IPS DF 6.9 (cell line): ENCODE measurements around the gene FBXW11.
"Not testable (repeated sequence)": the region's sequence is repeated elsewhere in the genome, so short reads cannot be mapped to it uniquely, and the experiment has no call there.

Source experiments
- DNase-seq: peaks from one replicate; pipeline ENCODE4 v3.0.0-alpha.2; 2013; ENCODE audit warnings: low read depth, low spot score
- H3K27ac ChIP-seq: one replicate; pipeline ENCODE4 v1.5.1; 2013; ENCODE audit warnings: low read length, control low read depth
- H3K27me3 ChIP-seq: 2 replicates; pipeline ENCODE4 v1.6.1; 2013; ENCODE audit warnings: mild to moderate bottlenecking, low read length; ENCODE audit not compliant: control insufficient read depth, insufficient read depth
- H3K36me3 ChIP-seq: 2 replicates; pipeline ENCODE4 v1.6.1; 2013; ENCODE audit warnings: low read length; ENCODE audit not compliant: control insufficient read depth, insufficient read depth
- H3K4me1 ChIP-seq: 2 replicates; pipeline ENCODE4 v1.6.1; 2013; ENCODE audit warnings: low read length; ENCODE audit not compliant: control insufficient read depth, insufficient read depth
- H3K4me3 ChIP-seq: 2 replicates; pipeline ENCODE4 v1.5.1; 2013; ENCODE audit warnings: mild to moderate bottlenecking, low read length
- H3K9me3 ChIP-seq: 2 replicates; pipeline ENCODE4 v1.6.1; 2013; ENCODE audit warnings: low read length, inconsistent platforms; ENCODE audit not compliant: control insufficient read depth, insufficient read depth
- WGBS: extraction: QIAGEN DNeasy Blood & Tissue Kit; methylation state at CpG from one replicate; pipeline ENCODE4 v1.1.7; 2013; ENCODE audit warnings: mixed read lengths, missing lambda C conversion rate; ENCODE audit not compliant: insufficient read length, insufficient coverage; 5-methylcytosine and 5-hydroxymethylcytosine counted together

Gene FBXW11

DNA sequence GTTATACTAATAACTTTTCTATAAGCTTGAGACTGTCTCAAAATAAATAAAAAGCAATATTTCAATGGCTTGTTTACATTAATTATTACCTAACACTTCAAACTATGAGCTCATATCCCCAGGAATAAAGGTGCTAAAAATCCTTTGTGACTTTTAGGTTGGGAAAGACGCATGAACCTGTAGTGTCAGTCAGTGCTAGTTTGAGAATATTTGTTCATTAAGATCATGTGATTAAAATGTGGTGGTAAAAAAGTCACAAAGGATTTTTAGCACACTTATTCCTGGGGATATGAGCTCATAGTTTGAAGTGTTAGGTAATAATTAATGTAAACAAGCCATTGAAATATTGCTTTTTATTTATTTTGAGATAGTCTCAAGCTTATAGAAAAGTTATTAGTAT, 64.8 kb downstream of the FBXW11 start:
- DNase-seq, H3K9me3 ChIP-seq, H3K4me1 ChIP-seq, H3K27ac ChIP-seq, H3K4me3 ChIP-seq, H3K27me3 ChIP-seq, H3K36me3 ChIP-seq: not testable (repeated sequence)
- WGBS = no CpG with 5 or more reads among the region's 1 CpG

DNA sequence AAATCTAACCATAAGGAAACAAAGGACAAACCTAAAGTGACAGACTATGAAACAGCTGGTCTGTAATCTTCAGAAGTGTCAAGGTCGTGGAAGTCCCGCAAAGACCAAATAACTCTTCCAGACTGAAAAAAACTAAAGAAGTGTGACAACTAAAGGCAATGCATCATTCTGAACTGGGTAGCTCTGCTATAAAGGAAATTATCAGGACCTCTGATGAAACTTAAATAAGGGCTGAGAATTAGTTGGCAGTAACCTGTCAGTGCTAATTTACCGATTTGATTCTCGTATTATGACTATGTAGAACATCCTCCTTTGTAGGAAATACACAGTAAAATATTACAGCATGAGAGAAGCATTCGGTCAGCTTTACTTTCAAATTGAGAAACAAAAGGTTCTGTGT, 65.2 kb downstream of the FBXW11 start:
- H3K27me3 ChIP-seq, H3K9me3 ChIP-seq, H3K27ac ChIP-seq, H3K4me1 ChIP-seq, H3K36me3 ChIP-seq, DNase-seq, H3K4me3 ChIP-seq: not testable (repeated sequence)
- no CpG with 5 or more reads among the region's 5 CpGs for WGBS

DNA sequence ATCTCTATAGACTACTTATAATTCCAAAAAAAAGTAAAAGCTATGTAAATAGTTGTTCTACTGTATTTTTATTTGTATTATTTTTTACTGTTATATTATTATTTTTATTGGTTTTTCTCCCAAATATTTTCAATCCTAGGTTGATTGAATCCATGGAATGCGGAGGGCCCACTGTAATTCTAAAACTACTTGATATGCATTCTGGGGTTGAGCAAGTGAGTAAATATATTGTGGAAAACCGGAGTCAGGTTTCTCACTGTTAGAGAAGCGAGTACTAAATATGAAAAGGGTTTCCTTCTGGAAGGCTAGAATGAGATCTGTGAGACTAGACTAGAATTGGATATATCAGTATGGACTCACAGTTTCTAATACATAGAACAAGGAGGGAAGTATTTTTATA, 66.5 kb downstream of the FBXW11 start:
- no CpG with 5 or more reads among the region's 3 CpGs for WGBS

DNA sequence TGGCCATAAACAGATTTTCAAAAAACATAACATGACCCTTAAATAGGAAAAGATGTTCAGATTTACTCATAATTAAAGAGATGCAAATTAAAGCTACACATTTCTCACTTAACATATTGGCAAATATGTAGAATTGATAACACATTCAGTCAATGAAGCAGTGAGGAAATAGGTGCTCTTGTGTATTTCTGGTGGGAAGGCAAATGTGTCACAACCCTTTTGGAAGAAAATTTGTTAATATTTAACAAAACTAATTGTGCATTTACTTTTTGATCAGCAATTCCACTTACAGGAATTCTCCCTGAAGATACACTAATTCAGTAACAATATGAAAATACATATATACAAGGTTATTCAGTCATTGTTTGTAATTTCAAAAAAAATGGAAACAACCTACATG, 68.1 kb downstream of the FBXW11 start:
- Histone ChIP-seq H3K36me3 (no peaks in the 10 kb centered on the region), H3K27ac (no peak overlapping the region)

More for the DNA sequence above, 66.5 kb downstream of the FBXW11 start:
- Histone ChIP-seq H3K36me3 (no peaks in the 10 kb centered on the region), H3K4me1 (no peaks in the 10 kb centered on the region), H3K9me3 (no peaks in the 10 kb centered on the region), H3K27me3 (no peaks in the 10 kb centered on the region), H3K27ac (no peak overlapping the region), H3K4me3 (no peak overlapping the region)
- no peak for DNase-seq

DNA sequence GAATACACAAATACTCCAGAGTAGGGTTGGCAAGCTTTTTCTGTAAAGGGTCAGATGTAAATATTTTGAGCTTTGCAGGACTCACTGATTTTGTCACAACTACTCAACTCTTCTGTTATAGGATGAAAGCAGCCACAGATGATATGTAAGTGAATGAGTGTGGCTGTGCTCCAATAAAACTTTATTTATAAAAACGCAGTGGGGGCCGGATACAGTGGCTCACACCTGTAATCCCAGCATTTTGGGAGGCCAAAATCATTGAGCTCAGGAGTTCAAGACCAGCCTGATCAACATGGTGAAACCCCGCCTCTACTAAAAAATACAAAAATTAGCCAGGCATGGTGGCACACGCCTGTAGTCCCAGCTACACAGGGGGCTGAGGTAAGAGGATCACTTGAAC, 69.1 kb downstream of the FBXW11 start:
- no peak for DNase-seq
- Histone ChIP-seq H3K27me3 (no peaks in the 10 kb centered on the region), H3K27ac (no peak overlapping the region), H3K4me1 (no peaks in the 10 kb centered on the region), H3K9me3 (no peaks in the 10 kb centered on the region), H3K36me3 (no peaks in the 10 kb centered on the region), H3K4me3 (no peak overlapping the region)
- no CpG with 5 or more reads among the region's 4 CpGs for WGBS

More for the DNA sequence above, 68.1 kb downstream of the FBXW11 start:
- H3K4me1 ChIP-seq = no peaks in the 10 kb centered on the region
- no peaks in the 10 kb centered on the region for H3K27me3 ChIP-seq
- H3K9me3 ChIP-seq = no peaks in the 10 kb centered on the region
- no peak for DNase-seq
- no peak overlapping the region for H3K4me3 ChIP-seq

DNA sequence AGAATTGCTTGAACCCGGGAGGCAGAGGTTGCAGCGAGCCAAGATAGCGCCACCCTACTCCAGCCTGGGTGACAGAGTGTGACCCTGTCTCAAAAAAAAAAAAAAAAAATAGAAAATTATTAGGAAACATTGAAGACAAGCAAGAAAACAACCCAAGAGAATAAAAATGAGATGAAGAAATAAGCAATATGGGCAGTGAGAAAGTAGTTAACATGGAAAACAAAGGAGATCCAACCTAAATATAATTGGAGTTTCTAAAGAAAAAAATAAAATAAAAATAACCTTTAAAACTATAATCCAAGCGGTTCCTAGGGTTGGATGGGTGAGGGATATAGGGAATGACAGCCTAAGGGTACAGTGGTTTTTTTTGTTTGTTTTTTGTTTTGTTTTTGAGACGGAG, 71.9 kb downstream of the FBXW11 start:
- no peak overlapping the region for H3K4me3 ChIP-seq
- H3K4me1 ChIP-seq = no peaks in the 10 kb centered on the region
- H3K36me3 ChIP-seq = no peaks in the 10 kb centered on the region
- no peak overlapping the region for H3K27ac ChIP-seq
- WGBS = no CpG with 5 or more reads among the region's 5 CpGs
- H3K27me3 ChIP-seq = no peaks in the 10 kb centered on the region
- H3K9me3 ChIP-seq = no peaks in the 10 kb centered on the region
- DNase-seq = no peak

DNA sequence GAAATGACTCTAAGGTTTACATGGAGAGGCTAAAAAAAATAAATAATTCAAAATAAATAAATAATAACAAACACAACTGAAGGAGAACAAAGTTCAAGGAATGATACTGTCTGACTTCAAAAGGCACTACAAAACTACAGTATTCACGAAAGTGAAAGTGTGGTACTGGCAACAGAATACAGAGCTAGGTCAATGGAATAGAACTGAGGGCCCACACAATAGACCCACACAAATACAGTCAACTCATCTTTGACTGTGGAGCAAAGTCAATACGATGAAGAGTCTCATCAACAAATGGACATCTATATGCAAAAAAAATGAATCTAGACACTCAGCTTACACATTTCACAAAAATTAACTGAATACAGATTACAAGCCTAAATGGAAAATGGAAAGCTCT, 75.3 kb downstream of the FBXW11 start:
- no peak for DNase-seq
- no CpG with 5 or more reads among the region's 2 CpGs for WGBS
- Histone ChIP-seq H3K36me3 (no peaks in the 10 kb centered on the region), H3K27ac (no peak overlapping the region), H3K9me3 (no peaks in the 10 kb centered on the region), H3K27me3 (no peaks in the 10 kb centered on the region), H3K4me1 (no peaks in the 10 kb centered on the region), H3K4me3 (no peak overlapping the region)

DNA sequence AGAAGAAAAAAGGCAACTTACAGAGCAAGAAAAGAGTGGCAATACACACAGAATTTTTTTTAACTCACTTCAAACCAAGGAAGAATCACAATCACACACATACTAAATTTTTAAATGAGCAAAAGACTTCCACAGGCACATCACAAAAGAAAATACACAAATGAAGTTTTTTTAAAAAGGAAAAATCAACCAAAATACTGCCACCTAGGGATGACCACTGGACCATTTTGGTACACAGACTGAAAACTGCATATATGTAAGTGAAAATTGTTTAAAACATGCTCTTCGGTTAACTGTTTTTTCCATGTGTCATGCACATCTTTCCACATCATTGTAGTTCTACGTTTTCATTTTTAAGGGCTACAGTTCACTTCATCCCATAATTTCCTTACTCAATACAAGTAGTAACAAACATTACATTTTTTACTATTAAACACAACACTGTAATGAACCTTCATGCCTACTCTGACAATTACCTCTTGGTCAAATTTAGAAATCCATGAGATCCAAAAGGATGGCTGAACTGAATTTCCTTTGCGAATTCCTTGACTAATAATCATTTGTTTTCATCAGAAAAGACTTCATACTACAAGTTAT, 79.0 kb downstream of the FBXW11 start:
- H3K27me3 ChIP-seq = no peaks in the 10 kb centered on the region
- DNase-seq = no peak
- 0 out of 2 replicates have a peak, but pooled peaks cover 2% of the 10 kb centered on the region for H3K4me1 ChIP-seq
- no peak overlapping the region for H3K27ac ChIP-seq
- no peak overlapping the region for H3K4me3 ChIP-seq
- H3K9me3 ChIP-seq = no peaks in the 10 kb centered on the region; the same call in 1 of the 2 replicates
- peaks cover 4% of the 10 kb centered on the region; the same call in 1 of the 2 replicates for H3K36me3 ChIP-seq
- no CpG with 5 or more reads among the region's 3 CpGs for WGBS

DNA sequence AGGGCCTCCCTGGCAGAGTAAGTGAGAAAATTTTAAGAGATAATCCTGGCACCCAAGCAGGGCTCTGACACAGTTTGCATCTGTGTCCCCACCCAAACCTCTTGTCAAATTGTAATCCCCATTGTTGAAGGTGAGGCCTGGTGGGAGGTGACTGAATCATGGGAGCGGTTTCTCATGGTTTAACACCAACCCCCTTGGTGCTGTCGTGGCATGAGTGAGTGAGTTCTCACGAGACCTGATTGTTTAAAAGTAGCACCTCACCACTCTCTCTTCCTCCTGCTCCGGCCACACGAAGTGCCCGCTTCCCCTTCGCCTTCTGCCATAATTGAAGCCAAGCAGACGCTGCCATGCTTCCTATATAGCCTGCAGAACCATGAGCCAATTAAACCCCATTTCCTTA, 80.1 kb downstream of the FBXW11 start:
- Histone ChIP-seq H3K36me3 (peaks cover 4% of the 10 kb centered on the region; the same call in 1 of the 2 replicates), H3K9me3 (no peaks in the 10 kb centered on the region; the same call in 1 of the 2 replicates), H3K4me1 (0 out of 2 replicates have a peak, but pooled peaks cover 2% of the 10 kb centered on the region), H3K27ac (no peak overlapping the region), H3K27me3 (no peaks in the 10 kb centered on the region), H3K4me3 (no peak overlapping the region)
- WGBS = no CpG with 5 or more reads among the region's 8 CpGs
- no peak for DNase-seq

DNA sequence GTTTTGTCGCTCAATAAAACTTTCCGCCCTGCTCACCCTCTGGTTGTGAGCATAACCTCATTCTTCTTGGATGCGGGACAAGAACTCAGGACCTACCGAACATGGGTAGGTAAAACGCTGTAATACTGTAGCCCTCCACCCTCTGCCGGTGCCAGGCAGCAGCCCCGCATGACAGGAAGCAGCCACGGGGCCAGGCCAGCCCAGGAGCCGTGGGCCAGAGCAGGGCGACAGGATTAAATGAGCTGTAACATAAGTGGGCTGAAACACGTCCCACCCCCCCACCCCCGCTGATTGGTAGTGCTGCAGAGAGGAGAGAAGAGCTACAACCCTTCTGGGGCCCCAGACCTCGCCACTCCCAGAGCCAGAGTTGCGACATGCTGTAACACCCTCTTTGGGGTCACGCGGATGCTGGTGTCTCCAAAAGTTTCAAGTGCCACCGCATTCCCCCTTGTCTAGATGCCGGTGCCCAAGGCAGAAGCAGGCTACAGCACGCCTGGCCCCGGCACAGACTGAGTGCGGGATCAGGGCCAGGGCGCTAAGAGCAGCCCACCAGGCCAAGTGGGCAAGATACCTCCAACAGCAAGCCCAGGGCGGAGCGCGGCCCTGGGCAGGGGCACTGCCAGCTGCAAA, 81.8 kb downstream of the FBXW11 start:
- no peak overlapping the region for H3K27ac ChIP-seq
- no peaks in the 10 kb centered on the region for H3K27me3 ChIP-seq
- H3K36me3 ChIP-seq = peaks cover 4% of the 10 kb centered on the region; the same call in 1 of the 2 replicates
- no peaks in the 10 kb centered on the region; the same call in 1 of the 2 replicates for H3K9me3 ChIP-seq
- DNase-seq = no peak
- 0 out of 2 replicates have a peak, but pooled peaks cover 2% of the 10 kb centered on the region for H3K4me1 ChIP-seq
- H3K4me3 ChIP-seq = no peak overlapping the region
- WGBS = no CpG with 5 or more reads among the region's 25 CpGs
